NCI-H2029 treated with DMSO at 0.1 percent for 48 hours (cell line): ENCODE measurements around the gene ANKRD6.
A peak's percentile ranks its signal among the peaks of the same experiment; 100 is the strongest.

Experiments used
- DNase-seq: peaks from one replicate; lab custom pipeline; 2025; lab: John Stamatoyannopoulos, UW

Gene ANKRD6

GRCh38 chr6:89564752-89565427 is 131.9 kb downstream of the ANKRD6 start:
- DNase-seq: peak; percentile 73

GRCh38 chr6:89566008-89566800 is 133.3 kb downstream of the ANKRD6 start:
- DNase-seq: no peak

- DNase-seq: no peak
Measured at GRCh38 chr6:89566930-89567629, 134.1 kb downstream of the ANKRD6 start.

GRCh38 chr6:89567630-89568390 is 134.9 kb downstream of the ANKRD6 start:
- DNase-seq: no peak

GRCh38 chr6:89574910-89575561 is 142.1 kb downstream of the ANKRD6 start:
- DNase-seq: no peak

GRCh38 chr6:89575562-89575960 is 142.6 kb downstream of the ANKRD6 start:
- DNase-seq: no peak

- DNase-seq: peak; percentile 76
Measured at GRCh38 chr6:89580997-89581666, 148.2 kb downstream of the ANKRD6 start.

- DNase-seq: peak; percentile 27
Measured at GRCh38 chr6:89581689-89582088, 148.7 kb downstream of the ANKRD6 start.

- peak; percentile 20 for DNase-seq
Measured at GRCh38 chr6:89582669-89583325, 149.8 kb downstream of the ANKRD6 start.

GRCh38 chr6:89583559-89583958 is 150.6 kb downstream of the ANKRD6 start:
- DNase-seq: no peak

GRCh38 chr6:89584539-89584938 is 151.6 kb downstream of the ANKRD6 start:
- DNase-seq: no peak

GRCh38 chr6:89585154-89585553 is 152.2 kb downstream of the ANKRD6 start:
- DNase-seq: no peak

- DNase-seq: no peak
Measured at GRCh38 chr6:89589297-89590025, 156.5 kb downstream of the ANKRD6 start.

- DNase-seq: no peak
Measured at GRCh38 chr6:89590133-89590532, 157.2 kb downstream of the ANKRD6 start.

GRCh38 chr6:89591745-89592144 is 158.8 kb downstream of the ANKRD6 start:
- no peak for DNase-seq

- no peak for DNase-seq
Measured at GRCh38 chr6:89596056-89596455, 163.1 kb downstream of the ANKRD6 start.

- DNase-seq: no peak
Measured at GRCh38 chr6:89596484-89596883, 163.5 kb downstream of the ANKRD6 start.

GRCh38 chr6:89597372-89597771 is 164.4 kb downstream of the ANKRD6 start:
- DNase-seq: no peak

- no peak for DNase-seq
Measured at GRCh38 chr6:89597988-89598387, 165.0 kb downstream of the ANKRD6 start.

- DNase-seq: no peak
Measured at GRCh38 chr6:89599727-89600126, 166.8 kb downstream of the ANKRD6 start.
